Fibroblast of pulmonary artery (primary cell): ENCODE measurements around the gene ARL11.

Experiments
- DNase-seq: peaks from one replicate; pipeline ENCODE4 v3.0.0-alpha.2; 2010; ENCODE audit warnings: low read depth
- H3K4me3 ChIP-seq: replicated peaks from 2 replicates; pipeline ENCODE4 v1.5.1; 2011; ENCODE audit warnings: low read depth, mild to moderate bottlenecking, control low read depth, low read length, moderate library complexity
- TF ChIP-seq, protein P1 (sequence below): IDR thresholded peaks from 2 replicates; pipeline ENCODE4 v1.5.1; 2011; ENCODE audit warnings: mild to moderate bottlenecking, control low read depth, low read length, inconsistent platforms; ENCODE audit errors: missing control alignments

ARL11 gene

GRCh38 chr13:49627831-49628652, at the start of gene ARL11:
Gene ARL11, plus strand, starts transcription at chr13:49628507. Its CDS starts 1,941 bp downstream, at chr13:49630448.
- H3K4me3 ChIP-seq = no peak within 1 kb of the TSS
- no peak for DNase-seq
- TF ChIP-seq, protein P1, sequence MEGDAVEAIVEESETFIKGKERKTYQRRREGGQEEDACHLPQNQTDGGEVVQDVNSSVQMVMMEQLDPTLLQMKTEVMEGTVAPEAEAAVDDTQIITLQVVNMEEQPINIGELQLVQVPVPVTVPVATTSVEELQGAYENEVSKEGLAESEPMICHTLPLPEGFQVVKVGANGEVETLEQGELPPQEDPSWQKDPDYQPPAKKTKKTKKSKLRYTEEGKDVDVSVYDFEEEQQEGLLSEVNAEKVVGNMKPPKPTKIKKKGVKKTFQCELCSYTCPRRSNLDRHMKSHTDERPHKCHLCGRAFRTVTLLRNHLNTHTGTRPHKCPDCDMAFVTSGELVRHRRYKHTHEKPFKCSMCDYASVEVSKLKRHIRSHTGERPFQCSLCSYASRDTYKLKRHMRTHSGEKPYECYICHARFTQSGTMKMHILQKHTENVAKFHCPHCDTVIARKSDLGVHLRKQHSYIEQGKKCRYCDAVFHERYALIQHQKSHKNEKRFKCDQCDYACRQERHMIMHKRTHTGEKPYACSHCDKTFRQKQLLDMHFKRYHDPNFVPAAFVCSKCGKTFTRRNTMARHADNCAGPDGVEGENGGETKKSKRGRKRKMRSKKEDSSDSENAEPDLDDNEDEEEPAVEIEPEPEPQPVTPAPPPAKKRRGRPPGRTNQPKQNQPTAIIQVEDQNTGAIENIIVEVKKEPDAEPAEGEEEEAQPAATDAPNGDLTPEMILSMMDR = no peak

- no peak for DNase-seq
- TF ChIP-seq, protein P1 = no peak
- no peak overlapping the region for H3K4me3 ChIP-seq
These were observed 48.8 kb upstream of the ARL11 start for GRCh38 chr13:49579501-49579900.

DNA sequence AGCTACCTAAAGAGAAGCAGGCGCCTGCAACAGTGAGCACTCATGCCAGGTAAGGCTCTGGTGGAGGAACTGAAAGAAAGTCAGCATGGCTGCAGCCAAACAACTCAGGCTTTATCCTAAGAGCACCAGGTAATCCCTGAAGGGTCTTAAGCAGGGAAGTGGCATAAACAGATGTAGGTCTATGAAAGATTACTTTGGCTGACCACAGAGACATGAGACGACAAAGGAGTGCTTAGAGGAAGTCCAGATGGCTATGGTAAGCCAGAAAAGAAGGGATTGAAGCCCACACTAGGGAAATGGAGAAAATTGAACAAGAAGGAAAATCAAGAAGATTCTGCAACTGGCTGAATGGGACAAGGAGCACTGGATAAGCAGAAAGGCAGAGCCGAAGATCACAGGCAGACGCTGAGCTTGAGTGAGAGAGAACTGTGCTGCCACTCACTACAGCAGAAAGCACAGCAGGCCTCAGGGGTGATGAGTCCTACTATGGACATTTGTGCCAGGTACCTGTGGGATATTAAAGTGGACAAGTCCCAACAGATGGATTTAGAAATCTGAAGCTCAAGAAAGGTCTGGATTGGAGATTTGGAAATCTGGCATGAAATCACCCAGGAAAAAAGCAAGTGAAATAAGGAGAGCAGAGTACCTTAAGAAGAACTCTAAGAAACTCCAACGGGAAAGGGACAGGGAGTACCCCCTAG, 47.2 kb upstream of the ARL11 start:
- TF ChIP-seq, protein P1 = no peak
- H3K4me3 ChIP-seq = no peak overlapping the region
- no peak for DNase-seq

DNA sequence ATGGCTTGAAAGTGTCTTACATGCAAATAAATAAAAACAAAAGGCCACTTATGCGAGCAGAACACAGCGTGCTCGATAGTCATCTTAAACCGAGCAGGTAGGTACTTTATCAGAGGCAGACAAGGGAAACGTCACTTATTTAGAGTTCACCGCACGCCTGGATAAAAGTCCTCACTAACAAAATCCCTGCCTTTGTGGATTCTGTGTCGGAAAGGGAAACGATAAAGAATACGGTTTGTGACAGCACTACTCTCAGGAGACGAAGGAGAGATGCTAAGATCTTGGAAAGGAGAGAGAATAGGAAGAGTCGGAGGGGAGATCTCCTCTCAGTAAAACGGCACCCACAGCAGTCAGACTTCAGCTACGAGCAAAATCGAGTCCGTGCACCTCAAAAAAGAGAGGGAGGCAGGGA, 43.5 kb upstream of the ARL11 start:
- peak overlapping the region; percentile 81 for H3K4me3 ChIP-seq
- TF ChIP-seq, protein P1 = no peak
- DNase-seq = no peak

- TF ChIP-seq, protein P1 = no peak
- H3K4me3 ChIP-seq = peak within 1 kb of the TSS; percentile 81
- peak; percentile 59 for DNase-seq
These were observed 42.8 kb upstream of the ARL11 start, which contains the start of gene RCBTB1 for GRCh38 chr13:49585220-49586157. Gene RCBTB1, minus strand, starts transcription at chr13:49585558. Its CDS starts 18,279 bp downstream, at chr13:49567279.

DNA sequence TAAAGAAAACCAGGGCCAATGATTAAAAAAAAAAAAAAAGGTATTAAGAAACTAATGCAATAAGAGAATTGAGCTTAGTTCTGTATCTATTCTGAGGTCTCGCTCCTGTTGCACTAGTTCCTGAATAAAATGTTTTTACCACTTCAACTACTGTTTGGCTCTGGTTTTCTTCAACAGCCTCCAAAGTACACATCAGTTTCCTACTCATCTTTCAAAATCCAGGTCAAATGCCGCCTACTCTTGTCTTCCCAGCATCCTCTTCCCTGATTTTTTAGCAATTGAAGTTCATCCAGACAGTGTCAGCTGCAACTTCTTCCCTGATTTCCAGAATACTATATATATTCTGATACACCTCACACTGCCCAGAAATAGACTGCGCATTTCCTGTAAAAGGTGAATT, 41.6 kb upstream of the ARL11 start:
- TF ChIP-seq, protein P1 = no peak
- H3K4me3 ChIP-seq = no peak overlapping the region
- DNase-seq = no peak
